Activated naive CD8-positive, alpha-beta T cell treated with anti-CD3 and anti-CD28 coated beads for 36 hours (primary cell): Measurements from ENCODE around the gene TM9SF4. TPM values are rescaled to one million over a fixed set of nuclear protein-coding genes. Genes with fewer than 3 reads are reported as not detected.

ENCODE experiments used
- DNase-seq: peaks from one replicate; pipeline ENCODE4 v3.0.0; 2021
- H3K27ac Mint-ChIP-seq: one replicate; pipeline ENCODE4 v1.8.0; 2022; ENCODE audit warnings: mild to moderate bottlenecking, moderate library complexity, mixed read lengths
- H3K27me3 Mint-ChIP-seq: one replicate; pipeline ENCODE4 v1.8.0; 2022; ENCODE audit warnings: mild to moderate bottlenecking, mixed read lengths
- H3K36me3 Mint-ChIP-seq: one replicate; pipeline ENCODE4 v1.8.0; 2021; ENCODE audit warnings: mild to moderate bottlenecking, mixed read lengths
- H3K4me1 Mint-ChIP-seq: one replicate; pipeline ENCODE4 v1.8.0; 2021; ENCODE audit warnings: mixed read lengths
- H3K4me3 Mint-ChIP-seq: one replicate; pipeline ENCODE4 v1.8.0; 2022; ENCODE audit warnings: mild to moderate bottlenecking, moderate library complexity, mixed read lengths
- H3K9me3 Mint-ChIP-seq: one replicate; pipeline ENCODE4 v1.8.0; 2022; ENCODE audit warnings: mixed read lengths
- total RNA-seq, 2 experiments: library from RNA; stranded (reverse); gene quantifications; one replicate each; pipeline ENCODE4 v1.2.3, GENCODE V29; 2021

TM9SF4 gene
- total RNA-seq, 2 experiments from 2014 or later: 39.2 to 42.5 TPM

DNA sequence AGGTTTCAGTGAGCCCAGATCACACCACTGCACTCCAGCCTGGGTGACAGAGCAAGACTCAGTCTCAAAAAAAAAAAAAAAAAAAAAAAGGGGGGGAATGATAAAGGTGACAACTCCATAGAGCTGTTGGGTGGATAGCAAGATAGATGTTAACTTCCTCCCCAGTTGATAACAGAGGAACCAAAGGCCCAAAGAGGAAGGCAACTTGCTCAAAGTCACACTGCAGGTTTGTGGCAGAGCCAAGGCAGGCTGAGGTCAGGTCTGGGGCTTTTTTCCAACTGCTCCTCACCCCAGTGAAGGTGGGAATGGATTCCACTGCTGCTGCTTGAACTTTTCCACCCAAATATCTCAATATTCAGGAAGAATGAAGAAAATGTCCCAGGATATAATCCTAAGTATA lies 30.7 kb upstream of the TM9SF4 start:
- no peak overlapping the region for H3K4me3 Mint-ChIP-seq
- no peaks in the 10 kb centered on the region for H3K36me3 Mint-ChIP-seq
- peaks cover 11% of the 10 kb centered on the region for H3K27me3 Mint-ChIP-seq
- no peaks in the 10 kb centered on the region for H3K4me1 Mint-ChIP-seq
- DNase-seq: no peak
- H3K27ac Mint-ChIP-seq: no peak overlapping the region
- H3K9me3 Mint-ChIP-seq: no peaks in the 10 kb centered on the region

DNA sequence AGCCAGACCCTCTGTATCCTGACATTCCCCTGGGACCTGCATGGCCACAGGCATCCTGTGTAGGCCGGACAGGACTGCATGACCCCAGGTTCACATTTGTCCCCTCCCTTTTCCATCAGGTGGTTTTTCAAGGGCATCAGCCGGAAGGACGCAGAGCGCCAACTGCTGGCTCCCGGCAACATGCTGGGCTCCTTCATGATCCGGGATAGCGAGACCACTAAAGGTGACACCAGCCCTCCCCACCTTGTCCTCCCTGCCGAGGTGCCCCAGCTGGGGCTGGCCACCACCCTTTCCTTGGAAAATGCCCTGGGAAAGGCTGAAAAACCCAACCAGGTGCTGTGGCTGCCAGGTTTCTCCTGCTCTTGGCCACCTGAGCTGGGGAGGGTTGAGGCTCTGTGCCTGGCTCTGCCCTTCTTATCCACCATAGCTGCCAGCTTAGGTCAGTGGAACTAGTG lies 29.8 kb upstream of the TM9SF4 start:
- peaks cover 11% of the 10 kb centered on the region for H3K27me3 Mint-ChIP-seq
- no peaks in the 10 kb centered on the region for H3K36me3 Mint-ChIP-seq
- DNase-seq: no peak
- H3K27ac Mint-ChIP-seq: no peak overlapping the region
- H3K9me3 Mint-ChIP-seq: no peaks in the 10 kb centered on the region
- no peak overlapping the region for H3K4me3 Mint-ChIP-seq
- H3K4me1 Mint-ChIP-seq: no peaks in the 10 kb centered on the region

DNA sequence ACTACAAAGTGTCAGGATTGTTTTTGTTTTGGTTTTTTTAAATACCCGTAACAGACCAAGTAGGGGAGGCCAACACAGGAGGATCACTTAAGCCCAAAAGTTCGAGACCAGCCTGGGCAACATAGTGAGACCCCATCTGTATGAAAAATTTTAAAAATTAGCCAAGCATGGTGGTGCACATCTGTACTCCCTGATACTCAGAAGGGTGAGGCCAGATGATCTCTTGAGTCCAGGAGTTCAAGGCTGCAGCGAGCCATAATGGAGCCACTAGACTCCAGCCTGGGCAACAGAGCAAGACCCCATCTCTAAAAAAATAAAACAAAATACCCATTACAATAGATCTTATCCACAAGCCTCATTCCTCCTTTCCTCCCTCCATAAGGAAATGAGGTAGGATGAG lies 28.7 kb upstream of the TM9SF4 start:
- Mint-ChIP-seq H3K27me3 (peaks cover 13% of the 10 kb centered on the region), H3K36me3 (no peaks in the 10 kb centered on the region), H3K27ac (no peak overlapping the region), H3K4me3 (no peak overlapping the region), H3K9me3 (no peaks in the 10 kb centered on the region), H3K4me1 (no peaks in the 10 kb centered on the region)
- no peak for DNase-seq

DNA sequence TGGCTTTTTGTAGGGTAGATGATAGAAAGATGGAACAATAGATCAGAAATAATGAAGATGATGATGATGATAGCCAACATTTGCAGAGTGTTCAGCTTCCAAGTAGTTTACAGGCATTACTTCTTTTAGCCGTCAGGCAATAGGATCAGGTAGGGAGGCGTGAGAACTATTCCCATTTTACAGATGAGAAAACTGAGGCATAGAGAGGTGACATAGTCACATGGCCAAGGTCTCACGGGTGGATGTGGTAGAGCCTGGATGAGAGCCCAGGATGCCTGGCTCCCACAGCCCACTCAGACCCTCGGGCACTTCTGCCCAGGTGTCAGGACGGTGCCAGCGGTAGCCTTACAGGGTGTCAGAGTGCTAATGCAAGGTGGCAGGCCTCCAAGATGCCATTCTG lies 26.0 kb upstream of the TM9SF4 start:
- H3K4me1 Mint-ChIP-seq: no peaks in the 10 kb centered on the region
- H3K27ac Mint-ChIP-seq: no peak overlapping the region
- DNase-seq: no peak
- H3K9me3 Mint-ChIP-seq: no peaks in the 10 kb centered on the region
- no peak overlapping the region for H3K4me3 Mint-ChIP-seq
- H3K27me3 Mint-ChIP-seq: peaks cover 9% of the 10 kb centered on the region
- no peaks in the 10 kb centered on the region for H3K36me3 Mint-ChIP-seq

DNA sequence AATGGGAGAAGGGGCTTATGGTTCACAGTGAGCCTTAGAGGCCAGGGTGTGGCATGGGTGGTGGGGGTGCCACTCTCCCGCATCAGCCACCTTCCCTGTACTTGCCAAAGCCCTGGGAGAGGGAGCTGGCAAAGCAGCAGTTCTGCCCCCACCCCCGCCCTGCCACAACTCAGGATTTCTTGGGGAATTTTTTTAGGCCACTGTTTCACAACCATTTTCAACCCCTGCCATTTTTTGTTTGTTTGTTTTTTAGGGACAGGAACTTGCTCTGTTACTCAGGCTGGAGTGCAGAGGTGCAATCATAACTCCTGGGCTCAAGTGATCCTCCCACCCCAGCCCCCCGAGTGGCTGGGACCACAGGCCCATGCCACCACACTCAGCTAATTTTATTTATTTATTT lies 22.4 kb upstream of the TM9SF4 start:
- no peak for DNase-seq
- H3K4me1 Mint-ChIP-seq: peaks cover 2% of the 10 kb centered on the region
- H3K9me3 Mint-ChIP-seq: no peaks in the 10 kb centered on the region
- H3K4me3 Mint-ChIP-seq: no peak overlapping the region
- peaks cover 3% of the 10 kb centered on the region for H3K27me3 Mint-ChIP-seq
- H3K27ac Mint-ChIP-seq: no peak overlapping the region
- H3K36me3 Mint-ChIP-seq: no peaks in the 10 kb centered on the region

DNA sequence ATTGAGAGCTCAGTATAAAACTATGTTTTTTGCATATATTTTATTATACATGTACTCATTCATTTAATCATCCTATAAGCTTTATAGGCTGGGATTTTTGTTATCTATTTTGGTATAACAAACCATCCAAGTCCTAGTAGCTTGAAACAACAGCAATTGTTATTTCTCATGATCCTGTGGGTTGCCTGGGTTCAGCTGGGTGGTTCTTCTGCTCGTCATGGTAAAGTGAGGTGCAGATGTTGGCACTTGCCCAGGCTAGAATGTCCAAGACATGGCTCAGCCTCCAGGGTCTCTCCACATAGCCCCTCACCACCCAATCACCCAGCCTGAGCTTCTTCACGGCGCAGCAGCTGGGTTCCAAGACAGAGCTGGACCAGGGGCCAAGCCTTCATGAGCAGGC lies 20.8 kb upstream of the TM9SF4 start:
- Mint-ChIP-seq H3K36me3 (no peaks in the 10 kb centered on the region), H3K27me3 (peaks cover 3% of the 10 kb centered on the region), H3K4me1 (peaks cover 2% of the 10 kb centered on the region), H3K27ac (no peak overlapping the region), H3K9me3 (no peaks in the 10 kb centered on the region), H3K4me3 (no peak overlapping the region)
- DNase-seq: no peak

DNA sequence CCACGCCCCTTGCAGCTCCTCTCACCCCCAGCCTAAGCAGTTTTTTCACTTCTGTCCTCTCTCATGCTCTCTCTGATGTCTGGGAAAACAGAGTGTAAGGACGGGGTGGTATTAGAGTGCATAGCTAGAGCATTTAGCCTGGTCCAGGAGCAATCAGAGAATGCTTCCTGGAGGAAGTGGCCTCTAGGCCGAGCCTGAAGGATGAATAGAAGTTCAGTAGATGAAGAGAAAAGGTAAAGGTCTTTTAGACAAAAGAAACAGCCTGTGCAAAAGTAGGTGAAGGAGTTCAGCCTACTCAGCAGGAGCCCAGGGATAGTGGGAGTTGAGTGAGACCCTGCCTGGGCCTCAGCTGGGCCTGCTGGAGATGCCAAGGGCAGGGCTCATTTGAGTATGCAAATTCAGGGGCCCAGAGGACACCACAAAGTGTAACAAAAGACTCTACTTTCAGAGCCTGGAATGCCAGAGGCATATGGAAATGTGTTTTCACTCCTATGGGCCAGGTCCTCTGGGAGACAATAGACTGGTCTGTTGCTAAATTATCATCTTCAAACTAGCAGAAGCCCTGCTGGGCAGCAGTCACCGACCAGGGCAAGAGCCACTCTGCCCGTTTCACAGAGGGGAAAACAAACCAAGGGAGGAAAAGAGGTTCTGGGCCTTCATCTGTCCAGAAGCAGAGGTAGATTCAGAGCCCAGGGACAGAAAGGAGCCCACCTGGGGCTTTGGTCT lies 19.7 kb upstream of the TM9SF4 start:
- H3K4me1 Mint-ChIP-seq: peaks cover 2% of the 10 kb centered on the region
- no peak overlapping the region for H3K4me3 Mint-ChIP-seq
- H3K27me3 Mint-ChIP-seq: peaks cover 1% of the 10 kb centered on the region
- no peaks in the 10 kb centered on the region for H3K36me3 Mint-ChIP-seq
- no peak overlapping the region for H3K27ac Mint-ChIP-seq
- no peak for DNase-seq
- H3K9me3 Mint-ChIP-seq: no peaks in the 10 kb centered on the region

DNA sequence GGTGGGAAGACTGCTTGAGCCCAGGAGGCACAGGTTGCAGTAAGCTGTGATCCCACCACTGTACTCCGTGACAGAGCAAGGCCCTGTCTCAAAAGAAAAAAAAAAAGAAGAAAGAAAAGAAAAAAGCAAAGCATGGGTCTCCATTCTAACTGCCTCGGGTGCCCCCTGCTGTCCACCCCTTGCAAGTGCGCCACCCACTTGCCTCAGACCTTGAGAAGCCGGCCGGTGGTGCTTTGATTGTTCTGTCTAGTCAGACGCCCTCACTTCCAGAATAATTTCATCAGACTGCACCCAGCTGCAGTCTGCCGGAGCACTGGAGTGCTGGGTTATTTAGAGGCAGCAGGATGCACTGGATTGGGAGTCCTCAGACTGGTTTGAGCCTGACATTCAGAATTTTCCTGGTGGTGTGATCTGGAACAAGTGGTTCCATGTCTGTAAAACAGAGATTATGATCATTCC lies 17.6 kb upstream of the TM9SF4 start:
- Mint-ChIP-seq H3K27ac (no peak overlapping the region), H3K4me1 (peaks cover 2% of the 10 kb centered on the region), H3K9me3 (no peaks in the 10 kb centered on the region), H3K27me3 (no peaks in the 10 kb centered on the region), H3K4me3 (no peak overlapping the region), H3K36me3 (no peaks in the 10 kb centered on the region)
- peak; percentile 73 for DNase-seq

DNA sequence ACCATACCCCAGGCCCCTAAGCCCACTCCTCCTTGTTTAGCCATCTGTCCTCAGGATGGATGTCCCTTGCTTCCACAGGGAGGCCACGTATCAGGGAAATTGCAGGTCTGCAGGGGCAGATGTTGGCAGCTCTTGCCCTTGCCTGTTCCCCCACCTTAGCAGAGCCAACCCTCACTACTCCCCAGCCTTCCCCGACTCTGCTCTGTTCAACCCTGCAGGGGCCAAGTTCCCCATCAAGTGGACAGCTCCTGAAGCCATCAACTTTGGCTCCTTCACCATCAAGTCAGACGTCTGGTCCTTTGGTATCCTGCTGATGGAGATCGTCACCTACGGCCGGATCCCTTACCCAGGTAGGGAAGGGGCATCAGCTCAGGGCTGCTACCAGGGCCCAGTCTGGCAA lies 10.7 kb upstream of the TM9SF4 start:
- H3K9me3 Mint-ChIP-seq: no peaks in the 10 kb centered on the region
- no peaks in the 10 kb centered on the region for H3K36me3 Mint-ChIP-seq
- no peak overlapping the region for H3K4me3 Mint-ChIP-seq
- H3K4me1 Mint-ChIP-seq: no peaks in the 10 kb centered on the region
- peaks cover 11% of the 10 kb centered on the region for H3K27me3 Mint-ChIP-seq
- DNase-seq: no peak
- H3K27ac Mint-ChIP-seq: no peak overlapping the region

DNA sequence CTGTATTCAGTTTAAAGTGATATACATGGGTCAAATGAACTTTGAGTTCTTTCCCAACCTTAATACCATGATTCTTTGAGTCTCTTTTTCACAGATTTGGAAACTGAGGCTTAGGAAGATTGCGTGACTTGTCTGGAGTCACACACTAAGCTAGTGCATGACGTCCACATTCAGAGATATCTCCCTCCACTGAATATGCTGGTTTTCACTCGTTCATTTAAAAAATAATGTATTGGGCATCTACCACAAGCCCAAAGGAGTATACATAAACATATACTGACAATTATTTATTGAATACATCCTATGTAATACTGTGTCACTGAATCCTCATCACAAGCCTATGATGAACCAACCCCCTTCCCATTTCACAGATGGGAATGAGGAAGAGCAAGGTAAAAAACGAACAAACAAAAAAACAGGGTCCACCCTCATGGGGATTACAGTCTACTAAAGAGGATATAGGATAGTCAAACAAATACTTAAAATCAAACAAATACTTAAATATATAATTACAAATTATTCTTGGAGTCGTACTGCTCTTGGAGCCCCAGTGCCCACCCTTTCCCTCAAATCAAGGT lies 611 bp upstream of the TM9SF4 start:
- Mint-ChIP-seq H3K36me3 (peaks cover 10% of the 10 kb centered on the region), H3K27me3 (peaks cover 3% of the 10 kb centered on the region), H3K4me3 (no peak overlapping the region), H3K27ac (no peak overlapping the region), H3K4me1 (peaks cover 30% of the 10 kb centered on the region), H3K9me3 (peaks cover 2% of the 10 kb centered on the region)
- no peak for DNase-seq

DNA sequence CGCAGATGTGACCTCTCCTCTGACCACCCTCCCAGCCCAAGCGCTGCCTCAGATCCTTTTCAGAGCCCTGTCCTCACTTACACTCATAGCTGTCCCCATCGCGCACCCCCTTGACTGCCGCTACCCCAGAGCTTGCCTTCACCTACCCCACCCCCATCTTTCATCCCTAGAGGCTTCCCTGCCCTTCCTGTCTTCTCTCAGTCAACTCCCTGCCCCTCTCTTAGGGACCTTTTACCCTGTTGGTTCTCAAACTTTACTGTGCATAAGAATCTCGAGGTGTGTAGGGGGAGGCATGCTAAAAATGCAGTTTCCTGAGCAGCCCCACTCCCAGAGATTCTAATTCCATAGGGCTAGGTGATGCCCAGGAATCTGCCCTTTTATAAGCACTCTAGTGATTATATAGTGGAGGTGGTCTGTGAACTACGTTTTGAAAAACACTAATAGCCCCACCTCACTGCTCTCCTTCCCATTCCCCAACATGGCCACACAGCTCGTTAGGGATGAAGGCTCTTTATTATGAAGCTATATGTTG lies 725 bp downstream of the TM9SF4 start:
- H3K36me3 Mint-ChIP-seq: peaks cover 13% of the 10 kb centered on the region
- H3K4me1 Mint-ChIP-seq: peaks cover 38% of the 10 kb centered on the region
- DNase-seq: no peak
- H3K27ac Mint-ChIP-seq: peak overlapping the region; percentile 100
- H3K9me3 Mint-ChIP-seq: peaks cover 2% of the 10 kb centered on the region
- H3K27me3 Mint-ChIP-seq: no peaks in the 10 kb centered on the region
- peak overlapping the region; percentile 93 for H3K4me3 Mint-ChIP-seq

DNA sequence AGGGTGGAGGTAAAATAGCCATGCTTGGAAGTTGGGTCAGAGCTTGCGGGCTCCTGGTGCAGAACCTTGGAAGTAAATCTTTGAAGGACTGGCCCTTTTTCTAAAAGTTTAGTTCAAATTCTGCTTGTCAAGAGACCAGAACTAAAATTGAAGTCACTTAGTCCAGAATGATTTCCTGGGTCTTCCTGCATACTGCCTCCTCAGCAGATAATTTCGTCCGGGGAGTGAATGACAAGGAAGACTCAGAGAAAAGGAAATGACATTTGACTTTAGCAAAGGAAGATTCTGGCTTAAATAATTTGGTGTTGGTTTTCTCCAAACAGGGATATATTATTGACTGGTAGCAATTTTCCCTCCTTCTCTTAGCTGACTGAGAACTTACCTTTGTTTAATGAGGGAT lies 1.2 kb downstream of the TM9SF4 start:
- Mint-ChIP-seq H3K4me3 (peak overlapping the region; percentile 93), H3K27ac (peak overlapping the region; percentile 100), H3K4me1 (peaks cover 40% of the 10 kb centered on the region), H3K9me3 (peaks cover 2% of the 10 kb centered on the region), H3K27me3 (no peaks in the 10 kb centered on the region), H3K36me3 (peaks cover 15% of the 10 kb centered on the region)
- DNase-seq: no peak

DNA sequence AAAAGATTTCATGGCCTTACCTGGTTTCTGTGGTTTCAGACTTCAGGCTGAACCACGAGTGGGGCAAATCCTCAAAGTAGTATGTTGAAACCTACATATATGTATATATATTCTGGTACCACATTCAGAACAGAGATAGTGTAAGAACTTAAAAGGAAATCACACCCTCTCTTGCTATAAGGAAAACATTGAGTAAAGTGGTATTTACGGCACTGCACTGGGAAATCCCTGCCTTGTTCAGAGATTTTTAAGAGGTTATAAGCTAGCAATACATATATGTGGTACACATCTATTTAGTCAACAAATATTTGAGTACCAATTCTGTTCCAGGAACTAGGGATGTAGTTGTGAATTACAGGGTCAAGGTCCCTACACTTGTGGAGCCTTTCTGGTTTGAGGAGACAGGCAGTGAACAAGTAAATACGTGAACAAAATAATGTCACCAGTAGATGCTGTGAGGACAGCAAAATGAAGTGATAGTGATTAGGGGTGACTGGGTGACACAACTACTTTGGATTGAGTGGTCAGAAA lies 1.7 kb downstream of the TM9SF4 start:
- Mint-ChIP-seq H3K4me1 (peaks cover 42% of the 10 kb centered on the region), H3K27ac (no peak overlapping the region), H3K27me3 (no peaks in the 10 kb centered on the region), H3K4me3 (peak overlapping the region; percentile 93), H3K36me3 (peaks cover 18% of the 10 kb centered on the region), H3K9me3 (peaks cover 2% of the 10 kb centered on the region)
- no peak for DNase-seq

DNA sequence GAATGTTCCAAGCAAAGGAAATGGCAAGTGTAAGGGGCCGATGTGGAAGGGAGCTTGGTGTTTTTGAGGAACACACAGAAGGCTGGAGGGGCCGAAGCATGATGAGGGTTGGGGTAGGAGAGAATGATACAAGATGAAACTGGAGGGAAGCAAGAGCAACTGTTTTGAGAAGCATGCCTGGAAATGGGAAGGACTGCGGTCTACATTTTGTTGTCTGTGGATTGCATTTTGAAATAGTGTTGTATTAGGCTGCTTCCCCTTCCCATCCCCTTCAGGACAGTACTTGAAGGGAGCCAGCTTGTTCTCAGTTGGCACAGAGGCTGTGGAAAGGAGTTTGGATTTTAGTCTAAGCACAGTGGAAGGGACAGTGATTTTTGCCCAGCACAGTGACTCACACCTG lies 2.2 kb downstream of the TM9SF4 start:
- DNase-seq: no peak
- Mint-ChIP-seq H3K4me1 (peaks cover 45% of the 10 kb centered on the region), H3K4me3 (peak overlapping the region; percentile 1), H3K9me3 (peaks cover 2% of the 10 kb centered on the region), H3K27me3 (no peaks in the 10 kb centered on the region), H3K36me3 (peaks cover 19% of the 10 kb centered on the region), H3K27ac (no peak overlapping the region)

DNA sequence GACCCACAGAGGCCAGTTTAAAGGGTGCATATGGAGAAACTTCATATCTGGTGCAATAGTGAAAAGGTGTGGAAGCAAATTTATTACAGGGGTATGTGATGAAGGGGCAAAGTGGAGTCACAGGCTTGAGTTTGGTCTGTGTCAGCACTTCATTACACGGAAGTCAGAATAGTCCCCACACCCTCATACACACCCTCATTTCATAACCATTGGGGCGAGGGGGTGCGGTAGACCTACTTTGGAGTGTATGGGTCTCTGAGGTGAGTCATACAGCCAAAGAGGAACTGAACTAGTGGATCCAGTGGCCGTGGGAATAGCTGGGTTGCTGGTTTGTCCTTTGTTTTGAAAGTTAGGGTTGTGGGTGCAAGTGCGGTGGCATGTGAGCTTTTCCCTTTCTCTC lies 3.3 kb downstream of the TM9SF4 start:
- Mint-ChIP-seq H3K27me3 (no peaks in the 10 kb centered on the region), H3K4me3 (no peak overlapping the region), H3K4me1 (peaks cover 50% of the 10 kb centered on the region), H3K36me3 (peaks cover 20% of the 10 kb centered on the region), H3K9me3 (peaks cover 2% of the 10 kb centered on the region), H3K27ac (no peak overlapping the region)
- DNase-seq: no peak
